ENCODE data around the gene COX19. TPM values are rescaled to one million over a fixed set of nuclear protein-coding genes. Genes with fewer than 3 reads are reported as not detected.

COX19 gene
- polyA plus RNA-seq, 1 donor from 2014 or later = 16.0 TPM

- H3K9ac ChIP-seq (ENCODE audit: low read length) = no peak overlapping the region
- no peak for TF ChIP-seq EZH2 (IDR thresholded peaks at IDR 0.05; ENCODE audit: borderline replicate concordance, insufficient read depth, low read length, poor library complexity, severe bottlenecking)
- TF ChIP-seq, protein P1, sequence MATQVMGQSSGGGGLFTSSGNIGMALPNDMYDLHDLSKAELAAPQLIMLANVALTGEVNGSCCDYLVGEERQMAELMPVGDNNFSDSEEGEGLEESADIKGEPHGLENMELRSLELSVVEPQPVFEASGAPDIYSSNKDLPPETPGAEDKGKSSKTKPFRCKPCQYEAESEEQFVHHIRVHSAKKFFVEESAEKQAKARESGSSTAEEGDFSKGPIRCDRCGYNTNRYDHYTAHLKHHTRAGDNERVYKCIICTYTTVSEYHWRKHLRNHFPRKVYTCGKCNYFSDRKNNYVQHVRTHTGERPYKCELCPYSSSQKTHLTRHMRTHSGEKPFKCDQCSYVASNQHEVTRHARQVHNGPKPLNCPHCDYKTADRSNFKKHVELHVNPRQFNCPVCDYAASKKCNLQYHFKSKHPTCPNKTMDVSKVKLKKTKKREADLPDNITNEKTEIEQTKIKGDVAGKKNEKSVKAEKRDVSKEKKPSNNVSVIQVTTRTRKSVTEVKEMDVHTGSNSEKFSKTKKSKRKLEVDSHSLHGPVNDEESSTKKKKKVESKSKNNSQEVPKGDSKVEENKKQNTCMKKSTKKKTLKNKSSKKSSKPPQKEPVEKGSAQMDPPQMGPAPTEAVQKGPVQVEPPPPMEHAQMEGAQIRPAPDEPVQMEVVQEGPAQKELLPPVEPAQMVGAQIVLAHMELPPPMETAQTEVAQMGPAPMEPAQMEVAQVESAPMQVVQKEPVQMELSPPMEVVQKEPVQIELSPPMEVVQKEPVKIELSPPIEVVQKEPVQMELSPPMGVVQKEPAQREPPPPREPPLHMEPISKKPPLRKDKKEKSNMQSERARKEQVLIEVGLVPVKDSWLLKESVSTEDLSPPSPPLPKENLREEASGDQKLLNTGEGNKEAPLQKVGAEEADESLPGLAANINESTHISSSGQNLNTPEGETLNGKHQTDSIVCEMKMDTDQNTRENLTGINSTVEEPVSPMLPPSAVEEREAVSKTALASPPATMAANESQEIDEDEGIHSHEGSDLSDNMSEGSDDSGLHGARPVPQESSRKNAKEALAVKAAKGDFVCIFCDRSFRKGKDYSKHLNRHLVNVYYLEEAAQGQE (IDR thresholded peaks at IDR 0.05; ENCODE audit: borderline replicate concordance) = no peak
- TF ChIP-seq POLR2AphosphoS5 (IDR thresholded peaks at IDR 0.05) = no peak
- TF ChIP-seq EP300 (conservative IDR thresholded peaks at IDR 0.05; ENCODE audit: poor library complexity, severe bottlenecking) = no peak
- TF ChIP-seq SMC3 (conservative IDR thresholded peaks at IDR 0.05; ENCODE audit: poor library complexity) = no peak
- no peak for TF ChIP-seq MXI1 (conservative IDR thresholded peaks at IDR 0.05; ENCODE audit: poor library complexity, severe bottlenecking)
- no peak for TF ChIP-seq TAF1 (IDR thresholded peaks at IDR 0.05; ENCODE audit: low read depth)
- TF ChIP-seq, protein P2, sequence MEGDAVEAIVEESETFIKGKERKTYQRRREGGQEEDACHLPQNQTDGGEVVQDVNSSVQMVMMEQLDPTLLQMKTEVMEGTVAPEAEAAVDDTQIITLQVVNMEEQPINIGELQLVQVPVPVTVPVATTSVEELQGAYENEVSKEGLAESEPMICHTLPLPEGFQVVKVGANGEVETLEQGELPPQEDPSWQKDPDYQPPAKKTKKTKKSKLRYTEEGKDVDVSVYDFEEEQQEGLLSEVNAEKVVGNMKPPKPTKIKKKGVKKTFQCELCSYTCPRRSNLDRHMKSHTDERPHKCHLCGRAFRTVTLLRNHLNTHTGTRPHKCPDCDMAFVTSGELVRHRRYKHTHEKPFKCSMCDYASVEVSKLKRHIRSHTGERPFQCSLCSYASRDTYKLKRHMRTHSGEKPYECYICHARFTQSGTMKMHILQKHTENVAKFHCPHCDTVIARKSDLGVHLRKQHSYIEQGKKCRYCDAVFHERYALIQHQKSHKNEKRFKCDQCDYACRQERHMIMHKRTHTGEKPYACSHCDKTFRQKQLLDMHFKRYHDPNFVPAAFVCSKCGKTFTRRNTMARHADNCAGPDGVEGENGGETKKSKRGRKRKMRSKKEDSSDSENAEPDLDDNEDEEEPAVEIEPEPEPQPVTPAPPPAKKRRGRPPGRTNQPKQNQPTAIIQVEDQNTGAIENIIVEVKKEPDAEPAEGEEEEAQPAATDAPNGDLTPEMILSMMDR (IDR thresholded peaks at IDR 0.05; ENCODE audit: poor library complexity, severe bottlenecking) = no peak
- TF ChIP-seq RAD21 (conservative IDR thresholded peaks at IDR 0.05) = no peak
- no peaks in the 10 kb centered on the region for H3K9me3 ChIP-seq (ENCODE audit: low read length)
- no peaks in the 10 kb centered on the region for H3K9me2 ChIP-seq (ENCODE audit: insufficient read depth, low read length)
- H3K27ac ChIP-seq (ENCODE audit: low read length) = no peak overlapping the region
- peaks cover 5% of the 10 kb centered on the region for H3K79me2 ChIP-seq (replicated peaks; ENCODE audit: insufficient read depth, low read length)
- H3K4me3 ChIP-seq (ENCODE audit: low read length) = no peak overlapping the region
- H3K27me3 ChIP-seq (ENCODE audit: insufficient read depth, low read depth, low read length) = no peaks in the 10 kb centered on the region
- H2AFZ ChIP-seq (ENCODE audit: low read depth, low read length) = no peak overlapping the region
- no peaks in the 10 kb centered on the region for H3F3A ChIP-seq (ENCODE audit: insufficient read depth, low read length, poor library complexity, severe bottlenecking)
- peaks cover 4% of the 10 kb centered on the region for H4K20me1 ChIP-seq (ENCODE audit: insufficient read depth)
- H3K36me3 ChIP-seq (ENCODE audit: insufficient read depth, low read length) = peaks cover 11% of the 10 kb centered on the region
- H3K4me2 ChIP-seq (ENCODE audit: low read length) = no peak overlapping the region
Measured at GRCh38 chr7:1007901-1008300, 32.6 kb upstream of the COX19 start.

DNA sequence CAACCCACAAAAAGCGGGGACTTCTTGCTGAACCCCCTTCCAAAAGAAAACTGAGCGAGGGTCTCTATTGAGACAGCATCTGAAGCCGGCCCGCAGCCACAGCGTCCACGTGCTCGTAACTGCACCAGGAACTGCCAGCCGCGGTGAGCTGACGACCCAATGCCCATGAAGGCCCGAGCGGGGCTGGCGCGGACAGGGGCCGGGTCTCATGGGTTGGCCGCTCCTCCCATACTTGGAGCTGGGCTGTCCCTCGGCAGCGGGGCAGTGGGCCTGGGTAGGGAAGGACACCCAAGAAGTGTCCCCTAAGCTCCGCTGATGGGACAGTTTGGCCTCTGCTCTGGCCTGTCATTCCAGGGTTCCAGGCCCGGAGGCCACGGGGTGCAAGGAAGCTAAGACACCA, 30.0 kb upstream of the COX19 start:
- H3K36me3 ChIP-seq (ENCODE audit: insufficient read depth, low read length) = peaks cover 11% of the 10 kb centered on the region
- no peaks in the 10 kb centered on the region for H3K79me2 ChIP-seq (replicated peaks; ENCODE audit: insufficient read depth, low read length)
- H4K20me1 ChIP-seq (ENCODE audit: insufficient read depth) = no peaks in the 10 kb centered on the region
- no peak overlapping the region for H3K27ac ChIP-seq (ENCODE audit: low read length)
- H3K4me2 ChIP-seq (ENCODE audit: low read length) = no peak overlapping the region
- TF ChIP-seq, protein P1 (IDR thresholded peaks at IDR 0.05; ENCODE audit: borderline replicate concordance) = no peak
- H2AFZ ChIP-seq (ENCODE audit: low read depth, low read length) = no peak overlapping the region
- H3K9me3 ChIP-seq (ENCODE audit: low read length) = no peaks in the 10 kb centered on the region
- H3F3A ChIP-seq (ENCODE audit: insufficient read depth, low read length, poor library complexity, severe bottlenecking) = no peaks in the 10 kb centered on the region
- H3K27me3 ChIP-seq (ENCODE audit: insufficient read depth, low read depth, low read length) = no peaks in the 10 kb centered on the region
- no peaks in the 10 kb centered on the region for H3K9me2 ChIP-seq (ENCODE audit: insufficient read depth, low read length)
- H3K9ac ChIP-seq (ENCODE audit: low read length) = no peak overlapping the region
- H3K4me3 ChIP-seq (ENCODE audit: low read length) = no peak overlapping the region

Data from neural cell (in vitro differentiated cells).